GM19455 (cell line): ENCODE measurements around the gene ACTN3.
"Not testable (repeated sequence)": the region's sequence is repeated elsewhere in the genome, so short reads cannot be mapped to it uniquely, and the experiment has no call there.

ENCODE experiments used
- ATAC-seq: cut with Tn5 transposase; IDR thresholded peaks from one replicate; pipeline ENCODE4 v1.9.1; 2021; ENCODE audit not compliant: unreplicated experiment

The ACTN3 gene

GRCh38 chr11:66593303-66593635 lies 46.6 kb downstream of the ACTN3 start:
- no peak for ATAC-seq

GRCh38 chr11:66593650-66594049 lies 46.9 kb downstream of the ACTN3 start:
- ATAC-seq: no peak

- ATAC-seq: no peak
Measured at GRCh38 chr11:66595245-66595904, 48.7 kb downstream of the ACTN3 start.

GRCh38 chr11:66598993-66599392 lies 52.3 kb downstream of the ACTN3 start:
- ATAC-seq: no peak

GRCh38 chr11:66600219-66600618 lies 53.5 kb downstream of the ACTN3 start:
- ATAC-seq: no peak

GRCh38 chr11:66600631-66601233 lies 54.0 kb downstream of the ACTN3 start:
- ATAC-seq: no peak

- ATAC-seq: no peak
Measured at GRCh38 chr11:66603072-66603471, 56.4 kb downstream of the ACTN3 start.

- no peak for ATAC-seq
Measured at GRCh38 chr11:66604155-66604554, 57.5 kb downstream of the ACTN3 start.

- ATAC-seq: not testable (repeated sequence)
Measured at GRCh38 chr11:66606608-66607007, 59.9 kb downstream of the ACTN3 start.

GRCh38 chr11:66607126-66607834 lies 60.6 kb downstream of the ACTN3 start:
- ATAC-seq: no peak

- ATAC-seq: no peak
Measured at GRCh38 chr11:66609721-66610617, 63.3 kb downstream of the ACTN3 start.

GRCh38 chr11:66612458-66612857 lies 65.8 kb downstream of the ACTN3 start:
- ATAC-seq: no peak
